KMS-11 (cell line): ENCODE data around the gene SPG21.

Source experiments
- H2AFZ ChIP-seq: fragments of 200-600 bp; sonication (generic); 2 replicates; pipeline ENCODE4 v1.6.1; 2016; ENCODE audit warnings: antibody characterized with exemption, mixed run types, low read depth
- H3K27ac ChIP-seq: fragments of 200-600 bp; sonication (generic); 2 replicates; pipeline ENCODE4 v1.6.1; 2016; ENCODE audit warnings: mild to moderate bottlenecking, mixed run types
- H3K27me3 ChIP-seq: fragments of 200-600 bp; sonication (generic); 2 replicates; pipeline ENCODE4 v1.6.1; 2017; ENCODE audit warnings: mild to moderate bottlenecking, low read depth, mixed run types, moderate library complexity; ENCODE audit not compliant: insufficient read depth
- H3K36me3 ChIP-seq: fragments of 200-600 bp; sonication (generic); 2 replicates; pipeline ENCODE4 v1.6.1; 2017; ENCODE audit warnings: mild to moderate bottlenecking, mixed run types; ENCODE audit not compliant: insufficient read depth
- H3K4me1 ChIP-seq: fragments of 200-600 bp; sonication (generic); 2 replicates; pipeline ENCODE4 v1.6.1; 2016; ENCODE audit warnings: mild to moderate bottlenecking, low read depth, mixed run types; ENCODE audit not compliant: poor library complexity, severe bottlenecking
- H3K4me2 ChIP-seq: fragments of 200-600 bp; sonication (generic); 2 replicates; pipeline ENCODE4 v1.7.0; 2016; ENCODE audit warnings: mild to moderate bottlenecking, mixed run types
- H3K4me3 ChIP-seq: fragments of 200-600 bp; sonication (generic); IDR thresholded peaks from 2 replicates; pipeline ENCODE4 v1.6.1; 2017; ENCODE audit warnings: low read depth, low read length, mixed read lengths; ENCODE audit not compliant: insufficient read depth
- H3K79me2 ChIP-seq: fragments of 200-600 bp; sonication (generic); 2 replicates; pipeline ENCODE4 v1.6.1; 2016; ENCODE audit warnings: low read depth, mixed run types; ENCODE audit not compliant: insufficient read depth
- H3K9ac ChIP-seq: fragments of 200-600 bp; sonication (generic); 2 replicates; pipeline ENCODE4 v1.6.1; 2016; ENCODE audit warnings: mild to moderate bottlenecking, mixed run types
- H4K20me1 ChIP-seq: fragments of 200-600 bp; sonication (generic); 2 replicates; pipeline ENCODE4 v1.6.1; 2016; ENCODE audit warnings: mild to moderate bottlenecking, mixed run types; ENCODE audit not compliant: insufficient read depth
- TF ChIP-seq, protein P1 (sequence below): fragments of 200-600 bp; sonication (generic); conservative IDR thresholded peaks from 2 replicates; pipeline ENCODE4 v1.6.1; 2017; ENCODE audit warnings: low read depth, mild to moderate bottlenecking, antibody characterized with exemption, low read length, moderate library complexity, mixed read lengths

The SPG21 gene

DNA sequence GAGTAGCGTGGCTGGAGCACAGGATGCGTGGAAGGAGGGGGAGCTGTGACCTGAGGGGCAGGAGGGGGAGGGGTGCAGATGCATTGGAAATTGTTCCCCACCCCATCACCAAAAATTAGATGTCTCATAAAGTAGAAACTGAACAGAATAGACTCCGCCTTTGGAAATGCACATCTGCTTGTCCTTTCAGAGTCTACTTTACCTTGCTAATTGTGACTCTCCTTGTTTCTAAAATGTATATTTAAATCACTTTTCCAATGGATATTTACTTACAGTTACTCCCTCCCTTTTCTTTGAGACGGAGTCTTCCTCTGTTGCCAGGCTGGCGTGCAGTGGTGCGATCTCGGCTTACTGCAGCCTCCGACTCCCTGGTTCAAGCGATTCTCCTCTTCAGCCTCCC is 30.6 kb downstream of the SPG21 start:
- Histone ChIP-seq H3K36me3 (no peaks in the 10 kb centered on the region; the same call in 1 of the 2 replicates), H4K20me1 (no peaks in the 10 kb centered on the region), H3K4me2 (no peak overlapping the region), H3K27ac (no peak overlapping the region), H2AFZ (no peak overlapping the region), H3K9ac (no peak overlapping the region), H3K27me3 (no peaks in the 10 kb centered on the region), H3K4me3 (no peak overlapping the region), H3K4me1 (no peaks in the 10 kb centered on the region), H3K79me2 (no peaks in the 10 kb centered on the region)
- TF ChIP-seq, protein P1, sequence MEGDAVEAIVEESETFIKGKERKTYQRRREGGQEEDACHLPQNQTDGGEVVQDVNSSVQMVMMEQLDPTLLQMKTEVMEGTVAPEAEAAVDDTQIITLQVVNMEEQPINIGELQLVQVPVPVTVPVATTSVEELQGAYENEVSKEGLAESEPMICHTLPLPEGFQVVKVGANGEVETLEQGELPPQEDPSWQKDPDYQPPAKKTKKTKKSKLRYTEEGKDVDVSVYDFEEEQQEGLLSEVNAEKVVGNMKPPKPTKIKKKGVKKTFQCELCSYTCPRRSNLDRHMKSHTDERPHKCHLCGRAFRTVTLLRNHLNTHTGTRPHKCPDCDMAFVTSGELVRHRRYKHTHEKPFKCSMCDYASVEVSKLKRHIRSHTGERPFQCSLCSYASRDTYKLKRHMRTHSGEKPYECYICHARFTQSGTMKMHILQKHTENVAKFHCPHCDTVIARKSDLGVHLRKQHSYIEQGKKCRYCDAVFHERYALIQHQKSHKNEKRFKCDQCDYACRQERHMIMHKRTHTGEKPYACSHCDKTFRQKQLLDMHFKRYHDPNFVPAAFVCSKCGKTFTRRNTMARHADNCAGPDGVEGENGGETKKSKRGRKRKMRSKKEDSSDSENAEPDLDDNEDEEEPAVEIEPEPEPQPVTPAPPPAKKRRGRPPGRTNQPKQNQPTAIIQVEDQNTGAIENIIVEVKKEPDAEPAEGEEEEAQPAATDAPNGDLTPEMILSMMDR: no peak

DNA sequence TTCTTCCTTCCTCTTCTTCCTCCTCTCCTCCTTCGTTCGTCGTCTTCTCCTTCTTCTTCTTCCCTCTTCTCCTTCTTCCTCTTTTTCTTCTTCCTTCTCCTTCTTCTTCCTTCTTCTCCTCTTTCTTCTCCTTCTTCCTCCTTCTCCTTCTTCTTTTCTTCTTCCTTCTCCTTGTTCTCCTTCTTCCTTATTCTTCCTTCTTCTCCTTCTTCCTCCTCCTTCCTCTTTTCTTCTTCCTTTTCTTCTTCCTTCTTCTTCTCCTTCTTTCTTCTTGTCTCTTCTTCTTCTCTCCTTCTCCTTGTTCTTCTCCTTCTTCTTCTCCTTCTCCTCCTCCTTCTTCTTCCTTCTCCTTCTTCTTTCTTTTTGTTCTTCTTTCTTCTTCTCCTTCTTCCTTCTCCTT is 35.3 kb downstream of the SPG21 start:
- Histone ChIP-seq H3K9ac (no peak overlapping the region), H3K79me2 (no peaks in the 10 kb centered on the region), H3K4me1 (no peaks in the 10 kb centered on the region), H3K4me2 (no peak overlapping the region), H3K27ac (no peak overlapping the region), H3K4me3 (no peak overlapping the region), H3K36me3 (no peaks in the 10 kb centered on the region; the same call in 1 of the 2 replicates), H3K27me3 (no peaks in the 10 kb centered on the region), H4K20me1 (no peaks in the 10 kb centered on the region), H2AFZ (no peak overlapping the region)
- TF ChIP-seq, protein P1: no peak

DNA sequence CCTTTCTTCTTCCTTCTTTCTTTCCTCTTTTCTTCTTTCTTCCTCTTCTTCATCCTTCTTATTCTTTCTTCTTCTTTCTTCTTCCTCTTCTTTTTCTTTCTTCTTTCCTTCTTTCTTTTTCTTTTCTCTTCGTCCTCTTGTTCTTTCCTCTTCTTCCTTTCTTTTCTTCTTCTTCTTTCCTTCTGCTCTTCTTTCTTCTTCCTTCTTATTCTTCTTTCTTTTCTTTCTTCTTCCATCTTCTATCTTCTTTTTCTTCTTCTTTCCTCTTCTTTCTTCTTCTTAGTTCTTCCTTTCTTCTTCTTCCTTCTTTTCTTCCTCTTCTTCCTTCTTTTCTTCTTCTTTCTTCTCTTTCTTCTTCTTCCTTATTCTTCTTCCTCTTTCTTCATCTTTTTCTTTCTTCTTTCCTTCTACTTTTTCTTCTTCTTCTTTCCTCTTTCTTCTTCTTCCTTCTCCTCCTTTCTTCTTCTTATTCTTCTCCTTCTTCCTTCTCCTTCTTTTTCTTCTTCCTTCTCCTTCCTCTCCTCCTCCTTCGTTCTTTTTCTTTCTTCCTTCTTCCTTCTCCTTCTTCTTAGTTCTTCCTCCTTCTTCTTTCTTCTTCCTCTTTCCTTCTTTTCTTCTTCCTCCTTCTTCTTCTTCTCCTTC is 37.8 kb downstream of the SPG21 start:
- H3K27me3 ChIP-seq: no peaks in the 10 kb centered on the region
- H3K4me1 ChIP-seq: no peaks in the 10 kb centered on the region
- no peaks in the 10 kb centered on the region for H3K79me2 ChIP-seq
- no peak overlapping the region for H3K9ac ChIP-seq
- H3K36me3 ChIP-seq: no peaks in the 10 kb centered on the region; the same call in 1 of the 2 replicates
- no peak overlapping the region for H3K27ac ChIP-seq
- H3K4me2 ChIP-seq: no peak overlapping the region
- no peaks in the 10 kb centered on the region for H4K20me1 ChIP-seq
- TF ChIP-seq, protein P1: no peak
- no peak overlapping the region for H3K4me3 ChIP-seq
- H2AFZ ChIP-seq: no peak overlapping the region

DNA sequence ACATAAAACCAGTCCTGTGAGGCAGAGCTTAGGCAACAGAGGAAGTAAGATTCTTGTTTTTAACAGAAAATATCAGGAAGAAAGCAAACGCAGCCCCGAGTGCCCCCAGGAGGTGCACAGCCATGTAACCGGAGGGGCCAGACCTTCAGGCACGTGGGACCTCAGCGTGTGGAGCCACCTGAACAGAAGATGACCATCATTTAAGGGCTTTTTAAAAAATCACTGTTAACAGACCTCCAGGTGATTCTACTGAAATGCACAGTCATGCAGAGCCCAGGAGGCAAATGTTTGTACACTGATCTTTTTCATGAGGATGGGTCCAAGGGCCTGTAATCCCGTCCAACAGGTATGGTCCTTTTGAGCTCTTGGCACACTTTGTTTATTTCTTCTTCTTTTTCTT is 38.8 kb downstream of the SPG21 start:
- no peaks in the 10 kb centered on the region for H3K79me2 ChIP-seq
- no peaks in the 10 kb centered on the region for H3K27me3 ChIP-seq
- H3K9ac ChIP-seq: no peak overlapping the region
- no peak overlapping the region for H3K4me2 ChIP-seq
- H4K20me1 ChIP-seq: no peaks in the 10 kb centered on the region
- no peak overlapping the region for H2AFZ ChIP-seq
- no peaks in the 10 kb centered on the region for H3K36me3 ChIP-seq
- H3K4me1 ChIP-seq: no peaks in the 10 kb centered on the region
- TF ChIP-seq, protein P1: no peak
- no peak overlapping the region for H3K4me3 ChIP-seq
- H3K27ac ChIP-seq: no peak overlapping the region; the same call in 1 of the 2 replicates
